Right kidney (tissue), 1 donor: ENCODE measurements around the gene PSD.

Experiments
- DNase-seq: peaks from one replicate; pipeline ENCODE4 v3.0.0-alpha.2; 2016

PSD gene

DNA sequence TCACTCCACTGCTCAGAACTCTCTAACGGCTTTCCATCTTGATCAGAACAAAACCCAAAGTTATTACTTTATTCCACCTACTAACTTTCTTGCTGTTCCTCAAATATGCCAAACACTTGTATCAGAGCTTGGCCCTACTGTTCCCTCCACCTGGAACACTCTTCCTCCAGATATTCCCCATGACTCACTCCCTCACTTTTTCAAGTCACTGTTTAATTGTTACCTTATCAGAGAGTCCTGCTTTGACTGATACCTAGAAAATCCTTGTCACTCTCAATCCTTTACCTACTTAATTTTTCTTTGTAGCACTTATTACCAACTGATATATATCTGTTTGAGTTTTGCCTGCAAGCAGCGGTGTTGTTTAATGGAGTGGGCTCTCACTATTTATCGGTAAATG lies 28.7 kb downstream of the PSD start:
- DNase-seq, result no peak

DNA sequence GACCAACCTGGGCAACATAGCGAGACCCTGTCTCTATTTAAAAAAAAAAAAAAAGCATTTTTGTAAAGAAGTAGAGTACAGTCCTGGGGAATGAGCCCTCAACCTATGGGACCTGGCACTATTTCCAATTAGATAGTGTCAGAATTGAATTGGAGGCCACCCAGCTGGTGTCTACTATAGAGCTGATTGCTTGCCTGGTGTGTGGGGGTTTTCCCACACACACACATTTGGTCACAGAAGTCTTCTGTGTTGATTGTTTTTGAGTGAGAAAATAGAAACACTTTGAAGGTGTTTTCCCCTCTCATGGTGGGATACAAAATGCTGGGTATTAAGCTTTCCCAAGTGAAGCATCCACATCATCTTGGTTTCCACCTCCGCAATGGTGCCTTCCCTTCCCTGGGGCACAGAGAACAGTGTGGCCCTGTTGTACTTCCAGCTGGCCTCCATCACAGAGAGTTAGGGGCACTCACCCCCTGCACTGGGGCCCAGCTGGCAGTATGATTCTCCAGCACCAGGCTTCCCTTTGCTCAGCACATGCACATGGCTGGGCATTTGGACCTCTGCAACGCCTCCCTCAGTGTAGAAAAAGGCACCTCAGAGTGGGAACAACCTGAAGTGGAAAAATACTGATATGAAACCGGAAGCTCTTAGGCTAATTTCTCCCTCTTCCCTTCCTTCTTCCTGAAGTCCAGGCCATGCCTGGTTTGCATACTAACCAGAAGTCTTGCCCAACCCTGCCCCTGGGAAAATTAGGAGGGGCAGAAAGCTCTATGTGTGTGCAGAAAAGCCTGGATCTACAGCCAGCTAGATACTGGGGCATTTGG lies 33.8 kb downstream of the PSD start:
- no peak for DNase-seq

DNA sequence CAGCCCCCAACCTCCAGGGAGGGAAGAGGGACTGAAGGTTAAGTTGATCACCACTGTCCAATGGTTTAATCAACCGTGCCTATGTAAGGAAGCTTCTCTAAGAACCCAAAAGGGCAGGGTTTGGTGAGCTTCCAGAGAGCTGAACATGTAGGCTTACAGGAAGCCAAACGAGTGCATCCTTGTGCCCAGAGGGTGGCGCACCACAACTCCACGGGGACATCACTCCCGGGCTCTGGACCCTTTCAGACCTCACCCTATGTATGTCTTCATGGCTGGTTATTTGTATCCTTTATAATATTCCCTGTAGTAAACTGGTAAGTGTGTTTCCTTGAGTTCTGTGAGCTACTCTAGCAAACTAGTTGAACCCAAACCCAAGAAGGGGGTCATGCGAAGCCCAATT lies 34.5 kb downstream of the PSD start:
- no peak for DNase-seq

DNA sequence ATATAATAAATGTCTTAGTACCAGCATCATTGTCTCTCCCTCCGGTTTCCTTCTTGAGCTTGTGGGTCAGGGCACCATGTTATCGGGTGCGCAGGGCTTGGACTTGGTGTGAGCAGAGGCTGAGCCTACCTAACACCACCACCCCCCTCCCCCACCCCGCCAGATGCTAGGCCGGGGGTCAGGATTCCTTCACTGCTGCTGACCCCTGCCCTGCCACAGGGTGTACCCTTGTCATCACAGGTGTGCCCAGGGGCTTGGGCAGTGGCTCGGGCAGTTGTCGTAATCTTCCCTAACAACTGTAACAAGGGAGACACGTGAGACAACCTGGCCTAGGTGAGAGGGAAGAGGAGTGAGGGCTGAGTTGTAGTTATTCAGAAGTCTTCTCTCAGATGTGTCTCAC lies 35.7 kb downstream of the PSD start:
- DNase-seq, result no peak

DNA sequence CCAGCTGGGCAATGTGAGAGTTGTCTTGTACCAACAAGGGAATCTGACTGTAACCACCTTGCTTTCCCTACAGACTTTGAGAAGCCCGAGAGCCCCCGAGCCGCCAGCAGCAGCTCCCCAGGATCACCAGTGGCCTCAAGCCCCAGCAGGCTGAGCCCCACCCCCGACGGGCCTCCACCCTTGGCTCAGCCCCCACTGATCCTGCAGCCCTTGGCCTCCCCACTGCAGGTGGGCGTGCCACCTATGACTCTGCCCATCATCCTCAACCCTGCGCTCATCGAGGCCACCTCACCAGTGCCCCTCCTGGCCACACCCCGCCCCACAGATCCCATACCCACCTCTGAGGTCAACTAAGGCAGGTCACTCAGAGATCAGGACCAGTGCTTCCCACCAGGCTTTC lies 36.6 kb downstream of the PSD start:
- DNase-seq, result no peak

DNA sequence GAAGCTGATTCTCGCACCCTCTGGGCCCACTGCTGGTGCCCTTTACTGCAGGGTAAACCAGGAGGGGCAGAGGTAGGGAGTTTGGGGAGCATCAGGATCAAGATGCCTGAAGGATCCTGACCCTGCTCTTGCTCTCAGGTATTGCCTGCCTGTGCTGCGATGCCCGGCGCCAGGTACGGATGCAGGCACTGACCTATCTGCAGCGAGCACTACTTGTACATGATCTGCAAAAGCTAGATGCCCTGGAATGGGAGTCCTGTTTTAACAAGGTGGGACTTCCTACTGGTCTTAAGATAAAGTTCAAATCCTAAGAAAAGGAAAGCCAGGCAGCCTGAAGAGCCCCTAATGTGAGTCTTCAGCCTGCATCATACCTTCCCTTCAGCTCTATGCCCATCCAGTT lies 39.2 kb downstream of the PSD start:
- no peak for DNase-seq

DNA sequence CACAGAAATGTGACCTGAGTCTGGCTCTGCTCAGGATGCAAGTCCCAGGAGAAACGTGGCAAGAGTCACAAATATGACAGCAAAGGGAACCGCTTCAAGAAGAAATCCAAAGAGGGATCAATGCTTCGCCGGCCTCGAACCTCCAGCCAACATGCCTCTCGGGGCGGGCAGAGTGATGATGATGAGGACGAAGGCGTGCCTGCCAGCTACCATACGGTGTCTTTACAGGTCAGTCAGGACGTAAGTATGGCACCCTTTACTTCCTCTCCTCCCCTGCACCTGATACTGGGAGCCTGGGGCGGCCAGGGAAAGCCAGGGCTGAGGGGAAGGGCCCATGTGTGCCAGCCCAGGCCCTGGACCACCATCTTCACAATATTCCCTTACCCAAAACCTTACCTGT lies 41.7 kb downstream of the PSD start:
- no peak for DNase-seq

DNA sequence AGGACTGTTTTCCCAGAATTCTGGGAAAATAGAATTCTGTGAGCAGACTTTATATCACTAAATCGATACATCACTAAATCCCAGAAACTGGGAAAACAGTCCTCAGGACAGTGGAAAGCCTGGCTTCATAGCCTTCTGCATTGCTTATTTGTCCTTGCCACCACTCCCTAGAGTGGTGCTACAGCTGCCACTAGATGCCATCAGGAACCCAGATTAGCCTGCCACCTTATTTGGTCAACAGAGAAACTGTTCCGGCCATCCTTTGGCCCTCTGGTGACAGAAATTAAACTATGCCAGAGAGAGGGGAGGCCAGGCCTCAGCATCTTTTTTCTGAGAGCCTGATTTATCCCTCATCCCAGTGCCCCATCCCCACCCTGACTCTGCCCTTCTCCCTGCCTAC lies 42.7 kb downstream of the PSD start:
- DNase-seq, result no peak

DNA sequence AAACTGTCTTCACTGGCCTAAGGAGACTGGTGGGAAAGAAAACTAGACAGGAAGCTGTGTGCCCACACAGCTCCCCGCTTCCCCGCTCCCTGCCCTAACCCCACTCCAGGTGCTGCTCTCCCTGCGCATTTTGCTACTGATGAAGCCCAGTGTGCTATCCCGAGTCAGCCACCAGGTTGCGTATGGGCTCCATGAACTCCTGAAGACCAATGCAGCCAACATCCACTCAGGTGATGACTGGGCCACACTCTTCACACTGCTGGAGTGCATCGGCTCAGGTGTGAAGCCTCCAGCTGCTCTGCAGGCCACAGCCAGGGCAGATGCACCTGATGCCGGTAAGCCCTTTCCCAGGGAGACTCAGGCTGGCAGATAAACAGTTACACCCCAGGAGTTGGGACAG lies 43.3 kb downstream of the PSD start:
- DNase-seq, result no peak

DNA sequence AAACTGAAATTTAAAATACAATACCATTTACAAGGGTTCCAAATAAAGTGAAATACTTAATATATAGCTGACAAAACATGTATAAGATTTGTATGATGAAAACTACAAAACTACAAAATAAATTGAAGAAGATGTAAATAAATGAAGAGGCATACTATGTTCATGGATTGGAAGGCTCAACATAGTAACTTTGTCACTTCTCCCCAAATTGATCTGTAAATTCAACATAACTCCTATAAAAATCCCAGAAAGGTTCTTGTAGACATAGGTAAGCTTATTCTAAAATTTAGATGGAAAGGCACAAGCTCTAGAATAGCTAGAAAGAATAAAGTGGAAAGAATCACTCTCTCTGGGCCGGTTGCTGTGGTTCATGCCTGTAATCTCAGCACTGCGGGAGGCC lies 47.3 kb downstream of the PSD start:
- DNase-seq, result no peak

DNA sequence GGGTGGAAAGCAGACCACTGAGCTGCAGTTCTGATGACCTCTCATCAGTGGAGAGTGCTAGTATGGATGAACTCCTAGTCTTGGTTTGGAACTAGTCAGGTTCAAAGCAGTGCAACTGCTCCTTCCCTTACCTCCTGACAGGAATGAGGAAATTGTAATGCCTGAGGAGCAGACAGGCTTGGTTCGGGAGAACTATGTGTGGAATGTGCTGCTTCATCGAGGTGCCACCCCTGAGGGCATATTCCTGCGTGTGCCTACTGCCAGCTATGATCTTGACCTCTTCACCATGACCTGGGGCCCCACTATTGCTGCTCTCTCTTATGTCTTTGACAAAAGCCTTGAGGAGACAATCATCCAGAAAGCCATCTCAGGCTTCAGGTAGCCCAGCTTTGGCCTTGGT lies 50.5 kb downstream of the PSD start:
- no peak for DNase-seq

DNA sequence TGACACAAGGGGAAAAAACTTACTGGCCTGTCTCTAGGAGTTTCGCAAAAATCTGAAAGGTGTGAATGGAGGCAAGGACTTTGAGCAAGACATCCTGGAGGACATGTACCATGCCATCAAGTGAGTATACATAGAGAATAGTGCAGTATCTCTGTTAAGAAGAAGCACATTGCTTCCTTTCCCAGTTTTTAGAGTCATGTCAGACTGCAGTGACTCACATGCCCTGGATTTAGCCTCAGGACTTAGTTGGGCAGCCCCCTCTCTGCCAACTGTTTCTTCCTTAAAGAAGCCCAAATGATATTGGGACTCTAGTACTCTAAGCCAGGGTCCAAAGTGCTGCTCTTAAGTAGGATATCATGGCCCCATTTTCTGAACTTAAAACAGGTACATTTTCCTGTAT lies 51.1 kb downstream of the PSD start:
- no peak for DNase-seq

DNA sequence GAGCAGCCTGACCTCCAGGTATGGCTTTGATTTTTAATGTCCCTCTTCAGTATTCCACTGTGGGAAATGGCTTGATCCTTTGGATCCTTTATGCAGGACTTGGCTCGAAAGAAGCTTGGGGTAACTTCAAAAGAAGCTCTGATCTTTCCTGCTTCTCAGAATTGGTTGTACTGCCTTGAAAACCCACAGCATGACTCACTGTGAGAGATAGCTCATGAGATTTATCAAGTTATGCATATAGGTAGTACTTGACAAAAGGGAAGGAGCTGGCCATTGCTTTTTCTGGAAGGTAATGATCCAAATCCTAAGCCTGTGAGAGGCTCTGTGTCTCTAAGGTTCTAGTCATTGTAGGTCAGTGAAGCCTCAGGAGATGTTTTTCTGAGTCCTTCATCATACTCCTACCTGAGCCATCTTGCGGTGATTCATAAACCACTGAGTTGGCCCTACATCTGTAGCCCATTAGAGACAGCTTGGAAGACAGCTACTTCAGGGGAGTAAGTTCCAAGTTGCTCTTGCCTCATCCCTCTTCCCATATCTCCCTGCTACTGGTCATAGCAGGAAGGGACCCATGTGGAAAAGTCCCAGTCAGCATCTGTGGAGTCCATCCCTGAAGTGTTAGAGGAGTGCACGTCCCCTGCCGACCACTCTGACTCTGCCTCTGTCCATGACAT lies 59.7 kb downstream of the PSD start:
- DNase-seq, result no peak

DNA sequence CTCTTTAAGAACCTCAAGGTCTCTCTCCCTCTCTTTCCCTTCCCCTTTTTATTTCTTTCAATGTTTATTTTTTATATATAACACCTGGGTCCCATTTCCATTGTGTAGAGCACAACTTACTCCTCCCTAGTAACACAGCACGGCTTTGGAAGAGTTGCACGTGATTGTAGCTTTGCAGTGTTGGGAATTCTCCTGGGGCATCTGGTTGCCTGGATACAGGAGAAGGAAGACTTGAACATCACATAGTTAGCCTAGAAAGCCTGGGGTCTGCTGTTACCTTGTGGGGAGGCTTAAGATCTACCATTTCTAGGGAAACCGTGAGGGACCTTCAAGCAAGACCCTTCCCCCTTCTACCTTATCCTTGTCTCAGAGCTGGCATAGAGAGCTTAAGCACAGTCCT lies 64.1 kb downstream of the PSD start:
- no peak for DNase-seq
